NT2/D1 (cell line): ENCODE data around the gene HES4.

Experiments used
- SUZ12 ChIP-seq: IDR thresholded peaks from 2 replicates; pipeline ENCODE4 v1.6.1; 2011; ENCODE audit not compliant: insufficient read length, insufficient read depth; ENCODE audit errors: extremely low read depth
- YY1 ChIP-seq: IDR thresholded peaks from 2 replicates; pipeline ENCODE4 v1.6.1; 2011; ENCODE audit not compliant: insufficient read length, insufficient read depth
- ZNF274 ChIP-seq: IDR thresholded peaks from 2 replicates; pipeline ENCODE4 v1.6.1; 2011; ENCODE audit warnings: mild to moderate bottlenecking, low read depth, low read length

DNA sequence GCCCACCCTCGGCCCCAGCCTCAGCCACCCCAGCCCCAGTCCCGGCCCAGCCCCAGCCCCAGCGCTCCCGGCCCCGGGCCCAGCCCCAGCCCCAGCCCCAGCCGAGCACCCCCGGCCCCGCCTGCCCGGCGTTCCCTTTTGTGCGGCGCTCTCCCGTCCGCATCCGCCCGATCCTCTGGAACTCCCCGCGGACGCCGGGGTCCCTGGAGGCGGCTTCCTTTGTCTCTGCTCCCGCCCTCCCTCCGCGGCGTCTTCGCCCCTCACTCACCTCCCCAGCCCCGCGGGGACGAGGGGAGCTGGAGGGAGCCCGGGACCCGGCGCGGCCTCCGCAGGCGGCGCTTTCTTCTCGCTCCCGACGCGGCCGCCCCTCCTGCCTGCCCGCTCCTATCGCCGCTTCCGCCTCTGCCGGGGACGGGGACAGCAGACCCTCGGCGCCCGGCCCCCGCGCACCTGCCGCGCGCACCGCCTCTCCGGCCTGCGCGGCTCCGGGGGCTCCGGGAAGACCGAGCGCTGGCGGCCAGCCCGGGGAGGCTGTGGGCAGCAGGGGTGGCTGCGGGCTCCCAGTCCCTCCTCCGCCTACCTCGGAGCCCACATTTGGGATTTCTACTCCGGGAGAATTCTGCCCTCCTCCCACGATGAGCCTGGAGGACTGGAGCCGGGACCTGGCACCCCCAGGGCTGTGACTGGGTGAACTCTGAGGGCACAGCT lies 34.0 kb upstream of the HES4 start:
- no peak for TF ChIP-seq SUZ12
- no peak for TF ChIP-seq YY1
- TF ChIP-seq ZNF274 = no peak
